UCSD-AML1 (cell line): ENCODE measurements around the gene ATP5F1C.
A peak's percentile ranks its signal among the peaks of the same experiment; 100 is the strongest.
"Not testable (repeated sequence)": the region's sequence is repeated elsewhere in the genome, so short reads cannot be mapped to it uniquely, and the experiment has no call there.

Source experiments
- DNase-seq: peaks from one replicate; lab custom pipeline; 2025; ENCODE audit not compliant: unreplicated experiment; lab: John Stamatoyannopoulos, UW

Gene ATP5F1C

DNA sequence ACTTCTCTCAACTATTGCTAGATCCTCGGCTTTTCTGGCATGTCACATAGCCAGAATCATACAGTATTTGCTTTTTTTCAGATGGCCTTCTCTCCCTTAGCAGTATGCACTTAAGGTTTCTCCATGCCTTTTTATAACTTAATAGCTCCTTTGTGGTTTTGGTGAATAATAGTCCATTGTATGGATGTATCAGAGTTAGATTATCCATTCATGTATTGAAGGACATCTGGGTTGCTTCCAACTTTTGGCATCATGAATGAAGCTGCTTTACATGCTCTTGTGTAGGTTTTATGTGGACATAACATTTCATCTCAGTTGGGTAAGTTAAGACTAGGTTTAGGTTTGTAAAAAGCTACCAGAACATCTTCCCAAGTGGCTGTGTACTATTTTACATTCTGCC, 4.6 kb downstream of the ATP5F1C start:
- DNase-seq = no peak

DNA sequence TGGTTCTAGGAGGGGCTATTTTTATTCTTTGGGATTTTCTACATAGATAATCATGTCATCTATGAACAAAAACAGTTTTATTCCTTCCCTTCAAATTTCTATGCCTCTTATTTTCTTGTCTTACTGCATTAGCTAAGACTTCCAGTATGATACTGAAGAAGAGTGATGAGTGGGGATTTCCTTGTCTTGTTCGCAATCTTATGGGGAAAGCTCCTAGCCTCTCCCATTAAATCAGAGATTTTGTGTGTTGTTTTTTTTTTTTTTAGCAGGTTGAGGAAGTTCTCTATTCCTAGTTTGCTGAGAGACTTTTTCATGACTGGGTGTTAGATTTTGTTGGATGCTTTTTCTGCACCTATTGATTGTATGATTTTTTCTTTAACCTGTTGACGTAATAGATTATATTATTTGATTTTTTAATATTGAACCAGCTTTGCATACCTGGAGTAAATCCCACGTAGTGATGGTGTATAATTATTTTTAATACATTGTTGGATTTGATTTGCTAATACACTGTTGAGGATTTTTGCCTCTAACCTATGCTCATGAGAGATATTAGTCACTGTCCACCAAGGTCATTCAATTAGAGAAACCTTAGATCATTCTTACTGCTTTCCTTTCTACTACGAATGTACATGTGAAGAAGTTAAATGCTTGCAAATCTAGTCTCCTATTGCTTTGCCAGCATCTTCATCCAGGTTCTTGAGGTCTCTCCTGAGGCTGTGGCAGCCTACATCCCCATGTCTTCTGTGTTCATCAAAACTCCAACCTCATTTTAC, 6.5 kb downstream of the ATP5F1C start:
- DNase-seq = no peak

GRCh38 chr10:7795605-7796004, 7.6 kb downstream of the ATP5F1C start:
- no peak for DNase-seq

DNA sequence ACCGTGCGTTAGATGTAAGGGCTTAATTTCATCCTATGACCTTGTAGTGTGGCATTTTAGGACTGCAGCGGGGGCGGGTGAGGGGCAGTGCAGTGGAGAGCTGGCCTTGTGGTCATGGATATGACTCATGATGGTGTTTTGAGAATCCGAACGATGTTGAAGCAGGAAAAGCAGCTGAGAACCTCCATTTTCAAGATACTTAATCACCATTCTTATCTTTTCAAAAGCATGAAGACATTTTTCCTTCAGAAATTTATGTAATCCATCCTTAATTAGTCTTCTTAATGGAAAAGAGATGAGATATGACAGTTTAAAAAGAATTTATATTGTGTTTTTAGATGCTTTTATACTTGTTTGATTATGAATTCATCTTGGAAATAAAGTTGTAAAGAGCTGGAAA, 9.6 kb downstream of the ATP5F1C start:
- DNase-seq = peak; percentile 61

DNA sequence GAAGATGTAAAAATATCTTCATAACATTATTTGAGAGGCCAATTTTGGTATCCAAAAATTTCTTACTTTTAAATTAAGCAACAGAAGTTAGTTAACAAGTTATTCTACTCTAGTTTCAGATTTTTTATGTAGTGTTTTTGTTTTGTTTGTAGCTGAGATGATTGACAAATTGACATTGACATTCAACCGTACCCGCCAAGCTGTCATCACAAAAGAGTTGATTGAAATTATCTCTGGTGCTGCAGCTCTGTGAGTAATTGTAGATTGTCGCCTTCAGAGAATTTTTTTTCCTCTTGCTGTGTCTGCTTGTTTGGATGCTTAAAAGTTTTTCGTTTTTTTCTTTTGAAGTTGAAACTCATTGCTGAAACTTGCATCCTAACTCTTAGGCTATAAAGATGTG, 14.6 kb downstream of the ATP5F1C start:
- DNase-seq = no peak

- DNase-seq = no peak
Observed at GRCh38 chr10:7804216-7804615, 16.2 kb downstream of the ATP5F1C start.

GRCh38 chr10:7804741-7805140, 16.8 kb downstream of the ATP5F1C start:
- DNase-seq = no peak

- no peak for DNase-seq
Observed at GRCh38 chr10:7808686-7809267, 20.8 kb downstream of the ATP5F1C start.

DNA sequence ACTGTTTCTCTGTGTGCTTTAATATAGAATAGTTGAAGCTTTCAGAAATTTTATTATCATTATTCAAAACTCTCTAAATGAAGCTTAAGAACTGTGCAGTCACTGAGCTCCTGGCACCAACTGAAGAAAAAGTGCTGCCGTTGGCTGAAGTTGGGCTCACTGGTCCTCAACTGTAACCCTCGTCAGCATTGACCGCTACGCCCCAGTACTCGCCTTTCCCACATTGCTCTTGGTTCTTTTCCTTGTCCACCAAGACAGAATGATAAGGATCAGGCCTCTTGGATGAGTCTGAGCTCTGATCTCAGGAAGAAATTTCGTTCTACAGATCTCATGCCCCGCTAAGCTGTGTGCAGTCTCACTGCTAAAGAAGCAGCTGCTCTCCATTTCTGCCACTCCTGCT, 22.5 kb downstream of the ATP5F1C start:
- DNase-seq = no peak

DNA sequence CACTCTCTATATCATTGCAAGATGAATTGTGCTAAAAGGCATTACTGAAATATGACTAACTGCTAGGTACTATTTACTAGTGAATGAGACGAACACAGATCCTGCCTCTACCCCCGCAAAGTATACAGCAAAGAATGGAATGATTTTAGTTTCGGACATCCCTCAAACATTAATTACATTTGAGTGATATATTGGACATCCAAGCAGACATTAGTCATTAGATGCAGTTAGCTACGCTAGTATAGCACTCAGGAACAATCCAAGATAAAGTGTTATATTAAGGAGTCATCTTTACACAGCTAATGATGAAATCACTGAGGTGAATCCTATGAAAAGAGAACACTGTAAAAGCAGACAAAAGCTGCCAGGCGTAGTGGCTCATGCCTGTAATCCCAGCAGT, 23.0 kb downstream of the ATP5F1C start:
- DNase-seq = no peak

DNA sequence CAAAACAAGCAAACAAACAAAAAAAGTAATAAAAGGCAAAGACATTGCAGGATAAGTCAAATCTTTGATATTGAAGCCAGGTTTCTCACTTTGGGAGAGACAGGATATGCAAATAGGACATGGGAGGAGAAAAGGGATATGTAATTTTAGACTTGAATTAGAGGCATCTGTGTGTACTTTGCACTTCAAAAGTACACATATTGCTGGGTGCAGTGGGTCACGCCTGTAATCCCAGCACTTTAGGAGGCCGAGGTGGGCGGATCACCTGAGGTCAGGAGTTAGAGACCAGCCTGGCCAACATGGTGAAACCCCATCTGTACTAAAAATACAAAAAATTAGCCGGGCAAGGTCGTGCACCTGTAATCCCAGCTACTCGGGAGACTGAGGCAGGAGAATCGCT, 23.8 kb downstream of the ATP5F1C start:
- not testable (repeated sequence) for DNase-seq

DNA sequence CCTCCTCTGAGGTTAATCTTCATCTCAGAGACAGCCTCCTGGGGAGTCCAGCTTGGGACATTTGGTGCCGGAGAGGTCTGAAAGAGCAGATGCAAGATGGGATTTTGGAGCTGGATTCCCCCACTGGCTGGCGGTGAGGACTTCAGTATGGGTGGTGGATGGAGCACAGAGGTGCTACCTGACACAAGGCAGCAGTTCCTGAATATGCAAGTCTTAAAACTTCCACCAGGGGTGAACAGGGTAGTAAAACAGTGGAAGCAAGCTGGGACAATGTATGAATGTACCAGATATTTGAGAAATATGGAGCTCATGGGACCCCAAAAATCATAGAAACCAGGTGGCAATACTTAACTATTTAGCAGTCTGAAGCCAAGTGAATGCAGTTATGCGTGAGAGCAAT, 25.5 kb downstream of the ATP5F1C start:
- DNase-seq = no peak

DNA sequence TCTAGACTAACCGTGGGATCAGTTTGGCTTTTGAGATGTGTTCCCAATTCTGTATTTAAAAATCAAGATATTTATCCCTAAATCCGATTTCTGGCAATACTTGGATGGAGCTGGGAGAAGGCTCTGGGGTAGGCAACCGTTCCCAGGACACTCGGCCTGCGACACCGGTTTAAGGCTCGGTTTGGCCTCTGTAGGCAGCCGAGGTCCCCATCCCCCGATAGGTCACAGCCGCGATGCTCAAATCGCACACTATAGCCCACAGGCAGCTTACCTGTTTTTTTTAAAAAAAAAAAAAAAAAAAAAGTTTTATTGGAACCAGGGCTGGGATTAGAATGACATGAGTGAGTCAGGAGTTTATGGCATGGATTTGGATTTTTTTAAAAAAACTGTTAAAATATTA, 29.6 kb downstream of the ATP5F1C start:
- DNase-seq = no peak

GRCh38 chr10:7817984-7818294, 30.0 kb downstream of the ATP5F1C start:
- DNase-seq = no peak

DNA sequence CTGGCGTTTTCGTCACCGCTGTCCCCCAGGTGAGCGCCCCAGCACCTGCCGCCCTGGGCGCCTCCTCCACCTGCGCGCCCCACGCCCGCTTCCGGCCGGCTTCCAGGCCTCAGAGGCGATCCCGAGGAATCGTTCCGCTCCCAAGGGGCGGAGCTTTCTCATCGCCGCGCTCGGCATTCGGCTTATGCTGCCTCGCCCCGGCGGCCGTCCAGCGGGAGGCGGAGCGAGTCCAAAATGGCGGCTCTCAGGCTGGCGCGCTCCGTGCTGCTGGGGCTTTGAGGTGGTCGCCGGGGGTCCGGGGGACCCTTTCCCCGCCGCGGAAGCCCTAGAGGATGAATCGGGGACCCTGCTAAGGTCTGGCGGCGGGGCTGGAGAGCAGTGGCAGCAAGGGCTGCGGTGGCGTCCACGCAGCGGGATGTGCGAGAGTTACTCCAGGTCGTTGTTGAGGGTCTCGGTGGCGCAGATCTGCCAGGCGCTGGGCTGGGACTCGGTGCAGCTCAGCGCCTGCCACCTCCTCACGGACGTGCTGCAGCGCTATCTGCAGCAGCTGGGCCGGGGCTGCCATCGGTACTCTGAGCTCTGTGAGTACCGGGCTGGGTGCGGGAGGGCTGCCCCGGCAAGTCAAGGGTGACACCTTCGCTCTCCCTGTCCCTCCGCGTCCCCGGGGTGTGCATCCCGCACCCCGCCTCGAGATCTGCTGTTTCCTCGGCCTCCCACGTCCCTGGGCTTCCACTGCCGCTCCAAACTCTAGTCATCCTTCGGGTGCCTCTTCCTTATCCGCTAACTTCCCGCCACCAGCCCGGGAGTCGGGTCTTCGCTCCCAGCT, 30.5 kb downstream of the ATP5F1C start, which contains the start of gene TAF3:
TSS of gene TAF3 (plus strand) at position 211 of the 826 bp plus-strand sequence. CDS start at position 416, 205 bp downstream.
- peak; percentile 91 for DNase-seq

- peak; percentile 53 for DNase-seq
Observed at GRCh38 chr10:7819121-7819460, 31.1 kb downstream of the ATP5F1C start.

GRCh38 chr10:7824251-7824650, 36.3 kb downstream of the ATP5F1C start:
- no peak for DNase-seq

- no peak for DNase-seq
Observed at GRCh38 chr10:7826971-7827370, 39.0 kb downstream of the ATP5F1C start.

DNA sequence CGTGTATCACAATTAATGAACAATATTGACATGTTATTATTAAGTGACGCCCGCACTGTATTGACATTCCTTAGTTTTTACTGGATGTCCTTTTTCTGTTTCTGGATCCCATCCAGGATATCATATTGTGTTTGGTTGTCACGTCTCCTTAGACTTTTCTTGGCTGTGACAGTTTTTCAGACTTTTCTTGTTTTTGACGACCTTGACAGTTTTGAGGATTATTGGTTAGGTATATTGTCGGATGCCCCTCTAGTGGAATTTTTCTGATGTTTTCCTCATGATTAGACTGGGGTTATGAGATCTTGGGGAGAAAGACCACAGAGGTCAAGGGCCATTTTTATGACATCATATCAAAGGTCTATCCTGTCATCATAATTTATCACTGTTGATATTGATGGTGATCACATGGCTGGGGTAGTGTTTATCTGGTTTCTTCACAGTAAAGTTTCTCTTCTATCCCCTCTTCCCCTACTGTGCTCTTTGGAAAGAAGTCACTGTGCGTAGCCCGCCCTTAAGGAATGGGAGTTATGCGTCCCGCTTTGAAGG, 41.4 kb downstream of the ATP5F1C start:
- no peak for DNase-seq

GRCh38 chr10:7832060-7832459, 44.1 kb downstream of the ATP5F1C start:
- no peak for DNase-seq

DNA sequence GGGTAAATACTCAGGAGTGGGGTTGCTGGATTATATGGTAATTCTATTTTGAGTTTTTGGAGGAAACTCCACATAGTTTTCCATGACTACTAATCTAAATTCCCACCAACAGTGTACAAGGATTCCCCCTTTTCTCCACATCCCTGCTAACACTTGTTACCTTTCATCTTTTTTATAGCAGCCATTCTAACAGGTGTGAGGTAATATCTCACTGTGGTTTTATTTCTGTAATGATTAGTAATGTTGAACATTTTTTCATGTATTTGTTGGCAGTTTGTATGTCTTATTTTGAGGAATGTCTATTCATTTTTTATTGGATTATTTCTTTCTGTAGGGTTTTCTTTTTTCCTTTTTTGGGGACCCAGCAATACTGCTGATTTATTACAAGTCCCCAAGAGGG, 45.2 kb downstream of the ATP5F1C start:
- DNase-seq = no peak

- no peak for DNase-seq
Observed at GRCh38 chr10:7834262-7834661, 46.3 kb downstream of the ATP5F1C start.
